Mesothelial cell of epicardium (in vitro differentiated cells): Measurements from ENCODE around the gene HHAT. TPM values are rescaled to one million over a fixed set of nuclear protein-coding genes. Genes with fewer than 3 reads are reported as not detected.
"Not testable (repeated sequence)": the region's sequence is repeated elsewhere in the genome, so short reads cannot be mapped to it uniquely, and the experiment has no call there.

Experiments used
- DNase-seq, 2 experiments: peaks; one replicate each; pipeline ENCODE4 v3.0.0; 2021; ENCODE audit warnings: low spot score in 2 of 2; ENCODE audit not compliant: unreplicated experiment in 2 of 2
- H3K27ac Mint-ChIP-seq: 2 replicates; pipeline ENCODE4 v1.8.0; 2021; ENCODE audit warnings: mixed read lengths
- H3K27me3 Mint-ChIP-seq: 2 replicates; pipeline ENCODE4 v1.8.0; 2021; ENCODE audit warnings: low read depth, mixed read lengths
- H3K36me3 Mint-ChIP-seq: 2 replicates; pipeline ENCODE4 v1.8.0; 2021; ENCODE audit warnings: mixed read lengths
- H3K4me1 Mint-ChIP-seq: 2 replicates; pipeline ENCODE4 v1.8.0; 2021; ENCODE audit warnings: mixed read lengths
- H3K4me3 Mint-ChIP-seq: 2 replicates; pipeline ENCODE4 v1.8.0; 2021; ENCODE audit warnings: mild to moderate bottlenecking, moderate library complexity, mixed read lengths
- H3K9me3 Mint-ChIP-seq: 2 replicates; pipeline ENCODE4 v1.8.0; 2021; ENCODE audit warnings: mixed read lengths
- CTCF ChIP-seq: fragments of 200-600 bp; sonication (generic); IDR thresholded peaks from one replicate; pipeline ENCODE4 v1.5.0; 2021; ENCODE audit warnings: antibody characterized with exemption; ENCODE audit not compliant: unreplicated experiment
- total RNA-seq: library from RNA; stranded (reverse); gene quantifications from 3 replicates; pipeline ENCODE4 v1.2.1, GENCODE V29; 2021

Gene HHAT
- total RNA-seq, 1 donor from 2014 or later = 19.2 TPM

GRCh38 chr1:210418863-210419650, 90.4 kb downstream of the HHAT start:
- Mint-ChIP-seq H3K27ac (peak overlapping the region; percentile 37), H3K4me1 (peaks cover 1% of the 10 kb centered on the region), H3K4me3 (no peak overlapping the region), H3K27me3 (no peaks in the 10 kb centered on the region), H3K9me3 (peaks cover 15% of the 10 kb centered on the region), H3K36me3 (peaks cover 16% of the 10 kb centered on the region)
- DNase-seq = no peak
- TF ChIP-seq CTCF = no peak

GRCh38 chr1:210426696-210427095, 98.0 kb downstream of the HHAT start:
- DNase-seq, H3K4me1 Mint-ChIP-seq, H3K27me3 Mint-ChIP-seq, H3K27ac Mint-ChIP-seq, H3K4me3 Mint-ChIP-seq: not testable (repeated sequence)
- H3K36me3 Mint-ChIP-seq = peaks cover 13% of the 10 kb centered on the region
- H3K9me3 Mint-ChIP-seq = peaks cover 14% of the 10 kb centered on the region

- Mint-ChIP-seq H3K4me1 (no peaks in the 10 kb centered on the region), H3K4me3 (no peak overlapping the region), H3K27me3 (no peaks in the 10 kb centered on the region), H3K9me3 (peaks cover 5% of the 10 kb centered on the region), H3K36me3 (peaks cover 4% of the 10 kb centered on the region), H3K27ac (no peak overlapping the region)
- TF ChIP-seq CTCF = no peak
- no peak for DNase-seq
These were observed 100.0 kb downstream of the HHAT start for GRCh38 chr1:210428696-210429095.

GRCh38 chr1:210434223-210434622, 105.5 kb downstream of the HHAT start:
- H3K27me3 Mint-ChIP-seq = no peaks in the 10 kb centered on the region
- TF ChIP-seq CTCF = no peak
- no peak overlapping the region for H3K27ac Mint-ChIP-seq
- no peaks in the 10 kb centered on the region for H3K36me3 Mint-ChIP-seq
- H3K4me1 Mint-ChIP-seq = peaks cover 5% of the 10 kb centered on the region
- H3K9me3 Mint-ChIP-seq = no peaks in the 10 kb centered on the region
- DNase-seq = no peak
- H3K4me3 Mint-ChIP-seq = no peak overlapping the region

GRCh38 chr1:210437111-210437510, 108.4 kb downstream of the HHAT start:
- peaks cover 14% of the 10 kb centered on the region for H3K4me1 Mint-ChIP-seq
- H3K4me3 Mint-ChIP-seq = no peak overlapping the region
- DNase-seq = no peak
- no peak overlapping the region for H3K27ac Mint-ChIP-seq
- H3K27me3 Mint-ChIP-seq = no peaks in the 10 kb centered on the region
- H3K36me3 Mint-ChIP-seq = no peaks in the 10 kb centered on the region
- no peak for TF ChIP-seq CTCF
- no peaks in the 10 kb centered on the region for H3K9me3 Mint-ChIP-seq

GRCh38 chr1:210437781-210438180, 109.1 kb downstream of the HHAT start:
- Mint-ChIP-seq H3K9me3 (no peaks in the 10 kb centered on the region), H3K4me1 (peaks cover 14% of the 10 kb centered on the region), H3K36me3 (no peaks in the 10 kb centered on the region), H3K27me3 (no peaks in the 10 kb centered on the region), H3K4me3 (no peak overlapping the region), H3K27ac (no peak overlapping the region)
- TF ChIP-seq CTCF = no peak
- DNase-seq = no peak
